Measurements from ENCODE around the gene SLX4IP. TPM values are rescaled to one million over a fixed set of nuclear protein-coding genes. Genes with fewer than 3 reads are reported as not detected.

Gene SLX4IP
- total and polyA plus RNA-seq, 8 donors, result 2.5 to 6.4 (median 2.8) TPM

- no peak overlapping the region for H3K4me3 ChIP-seq
- ATAC-seq (no peak), DNase-seq (no peak), FAIRE-seq (no peak)
- H3K9me3 ChIP-seq, result no peaks in the 10 kb centered on the region
- TF ChIP-seq CTCF (IDR thresholded peaks at IDR 0.05), result no peak
- H3K27me3 ChIP-seq, result no peaks in the 10 kb centered on the region
- intact Hi-C loops (cut with DNase I), result no loop called here
- H3K27ac ChIP-seq, result no peak overlapping the region
- peaks cover 0 to 71% (median 52%) of the 10 kb centered on the region in 3 donors for H3K36me3 ChIP-seq
- H3K4me1 ChIP-seq, result peaks cover 32 to 37% (median 36%) of the 10 kb centered on the region in 3 donors
- 71 to 79% methylated on average over 15 of the region's 15 CpGs for WGBS, 2 donors
Measured at GRCh38 chr20:10651227-10651990, 216.3 kb downstream of the SLX4IP start.

DNA sequence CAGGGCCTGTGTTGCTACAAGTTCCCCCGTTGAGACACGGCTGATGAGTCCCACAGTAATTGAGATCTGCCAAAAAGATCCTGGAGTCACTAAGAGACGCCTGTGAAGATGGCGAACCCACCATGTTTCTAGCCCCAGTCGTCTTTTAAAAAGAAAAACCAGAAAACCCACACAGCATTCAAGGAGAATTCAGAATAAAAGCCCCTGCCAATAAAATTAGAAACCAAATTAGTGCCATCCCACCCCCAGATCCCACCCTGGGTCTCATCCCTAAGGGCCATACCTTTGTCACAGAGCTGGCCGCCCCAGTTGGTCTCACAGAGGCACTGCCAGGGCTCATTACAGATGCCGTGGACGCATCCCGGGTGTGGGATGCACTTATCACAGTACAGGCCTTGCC, 217.1 kb downstream of the SLX4IP start:
- WGBS, 2 donors, result 79 to 80% methylated on average over 9 of the region's 9 CpGs
- Histone ChIP-seq H3K4me3 (no peak overlapping the region), H3K27ac (peak overlapping the region in 3 of 4 donors; percentile 30 to 84 (median 83)), H3K9me3 (no peaks in the 10 kb centered on the region), H3K27me3 (no peaks in the 10 kb centered on the region), H3K4me1 (peaks cover 40 to 44% (median 42%) of the 10 kb centered on the region in 3 donors), H3K36me3 (peaks cover 0 to 64% (median 45%) of the 10 kb centered on the region in 3 donors)
- TF ChIP-seq CTCF (IDR thresholded peaks at IDR 0.05), result no peak
- no peak for FAIRE-seq
- intact Hi-C loops (cut with DNase I), result no loop called here
- no peak for ATAC-seq
- DNase-seq, result no peak

DNA sequence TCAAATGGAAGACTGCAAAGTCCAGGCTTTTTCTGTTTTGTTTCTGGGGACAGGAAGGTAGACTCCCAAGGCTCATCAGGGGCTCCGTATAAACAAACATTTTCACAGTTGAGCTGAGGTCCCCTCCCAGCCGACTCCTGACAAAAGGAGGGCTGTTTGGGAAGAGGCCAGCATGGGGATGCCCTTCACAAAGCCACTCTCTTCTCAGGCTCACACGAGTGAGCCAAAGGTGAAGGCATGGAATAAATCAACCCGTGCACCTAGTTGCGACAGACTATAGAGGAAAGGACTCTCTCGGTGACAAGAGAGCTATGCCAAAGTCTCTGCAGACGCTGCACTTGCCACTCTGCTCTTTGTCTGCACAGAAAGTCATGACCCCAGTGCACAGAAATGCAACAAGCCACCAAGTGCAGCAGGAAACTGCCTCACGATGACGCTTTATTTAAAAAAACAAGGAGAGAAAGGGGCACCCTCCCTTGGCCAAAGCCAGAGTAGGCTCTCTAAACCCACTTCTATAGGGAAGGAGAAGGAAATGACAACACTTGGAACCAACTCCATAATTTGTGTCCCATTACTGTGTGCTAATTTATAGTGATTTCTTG, 217.7 kb downstream of the SLX4IP start:
- peak overlapping the region in 3 of 4 donors; percentile 30 to 84 (median 83) for H3K27ac ChIP-seq
- H3K4me3 ChIP-seq, result no peak overlapping the region
- peaks cover 42 to 50% (median 44%) of the 10 kb centered on the region in 3 donors for H3K4me1 ChIP-seq
- TF ChIP-seq CTCF (IDR thresholded peaks at IDR 0.05), result no peak
- FAIRE-seq (no peak), DNase-seq (no peak), ATAC-seq (no peak)
- intact Hi-C loops (cut with DNase I), result no loop called here
- no peaks in the 10 kb centered on the region for H3K27me3 ChIP-seq
- H3K9me3 ChIP-seq, result no peaks in the 10 kb centered on the region
- peaks cover 0 to 59% (median 39%) of the 10 kb centered on the region in 3 donors for H3K36me3 ChIP-seq
- 25 to 45% methylated on average over 9 of the region's 9 CpGs for WGBS, 2 donors

GRCh38 chr20:10653599-10654249, 218.6 kb downstream of the SLX4IP start:
- no peaks in the 10 kb centered on the region for H3K9me3 ChIP-seq
- ATAC-seq (peak; percentile 21 to 68 (median 40)), FAIRE-seq (no peak), DNase-seq (peak in 2 of 6 donors; percentile 39 to 70)
- H3K27me3 ChIP-seq, result no peaks in the 10 kb centered on the region
- H3K36me3 ChIP-seq, result peaks cover 0 to 57% (median 29%) of the 10 kb centered on the region in 3 donors
- intact Hi-C loops (cut with DNase I), result no loop called here
- H3K4me3 ChIP-seq, result peak overlapping the region in 1 of 4 donors; percentile 19
- peak overlapping the region; percentile 23 to 84 (median 64) for H3K27ac ChIP-seq
- peaks cover 48 to 58% (median 54%) of the 10 kb centered on the region in 3 donors for H3K4me1 ChIP-seq
- no peak for TF ChIP-seq CTCF (IDR thresholded peaks at IDR 0.05)
- WGBS, 2 donors, result 9 to 12% methylated on average over 13 of the region's 13 CpGs

All from pancreas (tissue), 10 donors.